GM19397 (cell line): Measurements from ENCODE around the gene APOBEC3F.
"Not testable (repeated sequence)": the region's sequence is repeated elsewhere in the genome, so short reads cannot be mapped to it uniquely, and the experiment has no call there.

ENCODE experiments used
- ATAC-seq: cut with Tn5 transposase; IDR thresholded peaks from one replicate; pipeline ENCODE4 v1.9.1; 2021; ENCODE audit warnings: mild to moderate bottlenecking, moderate library complexity; ENCODE audit not compliant: unreplicated experiment

APOBEC3F gene

DNA sequence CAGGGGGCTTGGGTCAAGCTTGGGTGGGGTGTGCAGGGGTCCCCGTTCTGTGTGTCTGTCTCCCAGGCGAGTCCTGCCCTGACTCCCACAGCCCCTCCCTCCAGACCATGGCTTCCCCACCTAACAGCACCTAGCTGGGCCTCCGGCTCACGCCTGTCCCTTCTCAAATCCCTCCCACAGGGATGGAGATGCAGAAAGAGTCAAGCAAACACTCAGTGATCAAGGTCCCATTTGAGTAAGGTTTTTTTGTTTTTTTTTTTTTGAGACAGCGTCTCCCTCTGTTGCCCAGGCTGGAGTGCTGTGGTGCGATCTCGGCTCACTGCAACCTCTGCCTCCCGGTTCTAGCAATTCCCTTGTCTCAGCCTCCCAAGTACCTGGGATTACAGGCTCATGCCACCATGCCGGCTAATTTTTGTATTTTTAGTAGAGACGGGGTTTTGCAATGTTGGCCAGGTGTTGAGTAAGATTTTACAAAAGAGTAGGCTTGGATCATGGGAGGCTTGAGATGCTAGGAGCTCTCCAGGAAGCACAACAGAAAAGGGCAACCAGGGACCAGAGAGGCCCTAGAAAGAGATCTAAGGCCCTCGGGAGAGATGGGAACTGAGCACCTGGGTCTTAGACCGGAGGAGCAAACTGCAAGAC lies 14.0 kb upstream of the APOBEC3F start:
- ATAC-seq, result no peak

DNA sequence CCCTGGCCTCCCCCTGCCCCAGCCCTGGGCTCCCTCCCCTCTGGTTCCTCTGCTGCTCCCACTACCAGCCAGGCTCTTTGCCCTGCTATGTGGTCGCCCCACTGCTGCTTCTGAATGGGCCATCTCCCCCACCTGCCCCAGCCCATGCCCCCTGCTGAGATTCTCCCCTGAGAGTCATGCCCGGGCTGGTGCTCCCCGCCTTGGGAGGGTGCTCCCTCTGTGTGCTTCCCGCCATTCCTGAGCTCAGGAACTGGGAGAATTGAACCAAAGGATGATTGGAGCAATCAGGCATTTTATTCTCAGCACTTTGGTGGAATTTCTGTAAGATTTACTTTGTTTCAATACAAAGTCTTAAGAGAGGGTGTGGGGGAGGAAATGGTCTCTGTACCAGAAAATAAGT lies 12.9 kb upstream of the APOBEC3F start:
- ATAC-seq, result no peak

DNA sequence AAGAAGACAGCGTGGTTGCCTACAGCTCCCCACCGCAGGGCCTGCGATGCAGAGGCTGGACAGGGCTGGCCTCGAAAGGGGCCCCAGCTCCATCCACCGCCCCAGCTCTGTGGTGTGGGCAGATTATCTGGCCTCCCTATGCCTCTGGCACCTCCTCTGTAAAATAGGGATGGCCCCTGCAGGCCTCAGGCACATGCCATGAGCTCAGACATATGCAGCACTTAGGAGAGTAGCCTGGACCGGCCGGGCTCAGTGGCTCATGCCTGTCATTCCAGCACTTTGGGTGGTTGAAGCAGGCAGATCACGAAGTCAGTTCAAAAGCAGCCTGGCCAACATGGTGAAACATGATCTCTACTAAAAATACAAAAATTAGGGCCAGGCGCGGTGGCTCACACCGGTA lies 12.4 kb upstream of the APOBEC3F start:
- ATAC-seq, result no peak

DNA sequence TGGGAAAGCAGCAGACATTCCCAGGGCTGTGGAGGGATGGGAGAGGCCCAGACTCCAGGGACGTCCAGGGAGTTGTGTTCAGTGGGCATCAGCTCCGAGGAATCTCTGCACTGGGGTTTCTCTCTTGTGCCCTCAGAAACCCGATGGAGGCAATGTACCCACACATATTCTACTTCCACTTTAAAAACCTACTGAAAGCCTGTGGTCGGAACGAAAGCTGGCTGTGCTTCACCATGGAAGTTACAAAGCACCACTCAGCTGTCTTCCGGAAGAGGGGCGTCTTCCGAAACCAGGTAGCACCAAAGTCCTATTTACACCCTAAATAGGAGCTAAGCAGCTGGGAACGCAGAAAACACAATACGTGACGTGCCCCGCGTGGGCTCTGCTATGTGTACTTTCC lies 11.4 kb upstream of the APOBEC3F start:
- no peak for ATAC-seq

DNA sequence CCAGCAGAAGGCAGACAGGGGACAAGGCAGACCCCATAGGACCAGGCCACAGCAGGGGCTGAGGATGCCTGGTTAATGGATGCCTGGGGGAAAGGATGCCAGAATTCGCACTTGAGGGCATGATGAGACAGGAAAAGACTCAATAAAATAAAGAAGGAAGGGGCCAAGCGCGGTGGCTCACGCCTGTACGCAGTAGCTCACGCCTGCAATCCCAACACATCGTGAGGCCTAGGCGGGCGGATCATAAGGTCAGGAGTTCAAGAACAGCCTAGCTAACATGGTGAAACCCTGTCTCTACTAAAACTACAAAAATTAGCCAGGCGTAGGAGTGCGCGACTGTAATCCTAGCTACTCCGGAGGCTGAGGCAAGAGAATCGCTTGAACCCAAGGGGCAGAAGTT lies 10.0 kb upstream of the APOBEC3F start:
- ATAC-seq, result no peak

DNA sequence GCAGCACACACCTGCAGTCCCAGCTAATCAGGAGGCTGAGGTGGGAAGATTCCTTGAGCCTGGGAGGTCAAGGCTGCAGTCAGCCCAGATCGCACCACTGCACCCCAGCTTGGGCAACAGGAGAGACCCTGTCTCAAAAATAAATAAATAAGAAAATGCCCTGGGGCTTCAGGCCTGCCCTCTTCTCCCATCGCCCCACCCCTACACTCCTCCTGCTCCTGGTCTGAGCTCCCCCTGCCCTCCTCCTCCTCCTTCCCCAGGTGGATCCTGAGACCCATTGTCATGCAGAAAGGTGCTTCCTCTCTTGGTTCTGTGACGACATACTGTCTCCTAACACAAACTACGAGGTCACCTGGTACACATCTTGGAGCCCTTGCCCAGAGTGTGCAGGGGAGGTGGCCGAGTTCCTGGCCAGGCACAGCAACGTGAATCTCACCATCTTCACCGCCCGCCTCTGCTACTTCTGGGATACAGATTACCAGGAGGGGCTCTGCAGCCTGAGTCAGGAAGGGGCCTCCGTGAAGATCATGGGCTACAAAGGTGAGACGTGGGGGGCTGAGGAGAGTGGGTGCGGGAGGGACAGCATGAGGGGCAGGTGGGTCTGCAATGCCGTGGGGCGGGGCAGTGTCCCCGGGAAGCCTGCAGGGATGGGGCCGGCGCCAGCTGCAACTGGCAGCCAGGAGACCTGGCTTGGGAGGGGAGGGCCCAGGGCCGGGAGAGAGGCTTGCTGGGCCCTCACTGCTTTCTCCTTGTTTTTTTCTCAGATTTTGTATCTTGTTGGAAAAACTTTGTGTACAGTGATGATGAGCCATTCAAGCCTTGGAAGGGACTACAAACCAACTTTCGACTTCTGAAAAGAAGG lies 9.0 kb upstream of the APOBEC3F start:
- ATAC-seq, result not testable (repeated sequence)

DNA sequence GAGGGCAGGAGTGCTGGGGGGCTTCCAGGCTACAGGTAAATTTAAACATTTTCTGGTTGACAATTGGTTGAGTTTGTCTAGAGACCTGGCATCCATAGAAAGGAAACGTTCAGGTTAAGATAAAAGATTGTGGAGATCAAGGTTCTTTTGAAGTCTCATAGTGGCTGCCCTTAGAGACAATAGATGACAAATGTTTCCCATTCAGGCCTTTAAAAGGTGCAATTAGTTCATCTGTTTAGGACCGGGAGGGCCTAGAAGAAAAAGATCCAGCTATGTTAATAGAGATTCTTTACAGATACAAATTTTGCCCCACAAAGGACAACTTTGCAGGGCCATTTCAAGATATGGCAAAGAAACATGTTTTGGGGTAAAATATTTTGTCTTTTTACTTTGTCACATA lies 3.6 kb upstream of the APOBEC3F start:
- not testable (repeated sequence) for ATAC-seq

DNA sequence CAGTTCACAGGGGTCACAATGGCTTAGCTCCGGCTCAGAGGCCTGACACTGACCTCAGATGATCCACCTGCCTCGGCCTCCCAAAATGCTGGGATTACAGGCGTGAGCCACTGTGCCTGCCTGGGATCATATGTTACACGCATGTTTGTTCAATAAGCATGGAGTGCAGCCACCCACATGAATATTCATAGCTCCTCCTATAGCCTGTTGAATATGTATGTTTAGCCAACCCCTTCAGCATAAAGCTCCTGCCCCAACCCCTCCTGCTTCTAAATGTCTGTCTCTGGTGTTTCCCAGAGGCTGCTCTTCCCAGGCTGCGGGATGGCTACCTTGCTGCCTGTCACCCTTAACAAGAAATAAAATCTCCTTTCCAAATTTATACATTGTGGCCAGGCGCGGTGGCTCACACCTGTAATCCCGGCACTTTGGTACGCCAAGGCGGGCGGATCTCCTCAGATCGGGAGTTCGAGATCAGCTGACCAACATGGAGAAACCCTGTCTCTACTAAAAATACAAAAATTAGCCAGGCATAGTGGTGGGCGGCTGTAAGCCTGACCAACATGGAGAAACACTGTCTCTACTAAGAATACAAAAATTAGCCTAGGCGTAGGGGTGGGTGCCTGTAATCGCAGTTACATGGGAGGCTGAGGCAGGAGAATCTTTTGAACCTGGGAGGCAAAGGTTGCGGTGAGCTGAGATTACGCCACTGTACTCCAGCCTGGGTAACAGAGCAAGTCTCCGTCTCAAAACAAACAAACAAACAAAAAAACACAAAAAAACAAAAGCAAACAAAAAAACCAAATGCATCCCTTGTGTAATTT lies 1.1 kb upstream of the APOBEC3F start:
- ATAC-seq, result no peak

DNA sequence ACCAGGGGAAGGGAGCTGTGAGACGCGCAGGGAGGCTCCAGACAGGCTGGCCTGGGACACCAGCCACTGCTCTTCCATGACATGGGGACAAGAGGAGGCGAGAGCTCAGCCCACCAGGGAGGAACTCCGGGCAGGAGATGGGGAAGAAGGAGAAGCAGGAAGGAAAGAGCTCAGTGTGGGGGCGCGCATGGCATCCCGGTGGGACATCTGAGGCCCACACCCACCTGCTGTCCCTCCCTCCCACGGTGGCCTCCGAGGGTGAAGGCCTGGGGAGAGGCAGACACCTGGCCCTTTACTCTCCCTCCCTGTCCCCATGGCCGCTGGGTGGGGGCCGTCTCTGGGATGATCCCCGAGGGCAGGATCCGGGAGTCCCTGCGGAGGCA lies 518 bp upstream of the APOBEC3F start:
- ATAC-seq, result not testable (repeated sequence)

DNA sequence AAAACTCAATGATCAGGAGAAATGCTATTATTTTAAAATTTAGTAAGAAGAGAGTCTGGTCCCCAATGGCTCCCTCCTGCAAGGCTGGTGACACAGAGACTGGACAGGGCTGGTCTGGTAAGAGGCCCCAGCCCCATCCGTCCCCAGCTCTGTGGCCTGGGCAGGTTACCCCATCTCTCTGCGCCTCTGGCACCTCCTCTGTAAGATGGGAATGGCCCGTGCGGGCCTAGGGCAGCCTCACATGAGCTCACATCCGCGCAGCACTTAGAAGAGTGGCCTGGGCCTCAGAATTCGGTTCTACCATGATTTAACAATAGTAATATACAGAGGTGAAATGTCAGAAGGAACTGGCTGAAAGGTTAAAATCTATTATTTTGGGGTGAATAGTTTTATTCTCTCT lies 1.2 kb downstream of the APOBEC3F start:
- no peak for ATAC-seq

DNA sequence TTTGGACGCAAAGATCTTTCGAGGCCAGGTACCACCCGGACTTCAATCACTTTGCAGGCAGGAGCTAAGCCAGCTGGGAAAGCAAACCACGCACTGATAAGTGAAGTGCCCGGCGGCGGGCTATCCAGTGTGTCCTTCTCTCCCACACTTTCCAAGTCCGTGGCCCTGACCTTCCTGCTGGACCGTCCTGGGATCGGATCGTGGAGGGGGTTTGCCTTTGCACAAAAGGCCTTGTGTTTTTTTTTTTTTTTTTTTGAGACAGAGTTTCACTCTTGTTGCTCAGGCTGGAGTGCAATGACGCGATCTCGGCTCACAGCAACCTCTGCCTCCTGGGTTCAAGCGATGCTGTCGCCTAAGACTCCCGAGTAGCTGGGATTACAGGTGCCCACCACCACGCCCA lies 2.4 kb downstream of the APOBEC3F start:
- not testable (repeated sequence) for ATAC-seq

DNA sequence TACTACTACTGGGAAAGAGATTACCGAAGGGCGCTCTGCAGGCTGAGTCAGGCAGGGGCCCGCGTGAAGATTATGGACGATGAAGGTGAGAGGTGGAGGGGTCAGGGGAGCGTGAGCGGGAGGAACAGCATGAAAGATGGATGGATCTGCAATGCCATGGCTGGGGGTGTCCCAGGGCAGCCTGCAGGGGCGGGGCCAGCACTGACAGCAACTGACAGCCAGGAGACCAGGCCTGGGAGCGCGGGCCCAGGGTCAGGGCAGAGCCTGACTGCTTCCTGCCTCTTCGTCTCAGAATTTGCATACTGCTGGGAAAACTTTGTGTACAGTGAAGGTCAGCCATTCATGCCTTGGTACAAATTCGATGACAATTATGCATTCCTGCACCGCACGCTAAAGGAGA lies 4.5 kb downstream of the APOBEC3F start:
- ATAC-seq, result not testable (repeated sequence)

DNA sequence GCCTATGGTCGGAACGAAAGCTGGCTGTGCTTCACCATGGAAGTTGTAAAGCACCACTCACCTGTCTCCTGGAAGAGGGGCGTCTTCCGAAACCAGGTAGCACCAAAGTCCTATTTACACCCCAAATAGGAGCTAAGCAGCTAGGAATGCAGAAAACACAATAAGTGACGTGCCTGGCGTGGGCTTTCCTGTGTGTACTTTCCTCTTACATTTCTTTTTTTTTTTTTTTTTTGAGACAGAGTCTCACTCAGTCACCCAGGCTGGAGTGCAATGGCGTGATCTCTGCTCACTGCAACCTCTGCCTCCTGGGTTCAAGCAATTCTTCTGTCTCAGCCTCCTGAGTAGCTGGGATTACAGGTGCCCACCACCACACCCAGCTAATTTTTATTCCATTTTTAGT lies 8.8 kb downstream of the APOBEC3F start:
- not testable (repeated sequence) for ATAC-seq

DNA sequence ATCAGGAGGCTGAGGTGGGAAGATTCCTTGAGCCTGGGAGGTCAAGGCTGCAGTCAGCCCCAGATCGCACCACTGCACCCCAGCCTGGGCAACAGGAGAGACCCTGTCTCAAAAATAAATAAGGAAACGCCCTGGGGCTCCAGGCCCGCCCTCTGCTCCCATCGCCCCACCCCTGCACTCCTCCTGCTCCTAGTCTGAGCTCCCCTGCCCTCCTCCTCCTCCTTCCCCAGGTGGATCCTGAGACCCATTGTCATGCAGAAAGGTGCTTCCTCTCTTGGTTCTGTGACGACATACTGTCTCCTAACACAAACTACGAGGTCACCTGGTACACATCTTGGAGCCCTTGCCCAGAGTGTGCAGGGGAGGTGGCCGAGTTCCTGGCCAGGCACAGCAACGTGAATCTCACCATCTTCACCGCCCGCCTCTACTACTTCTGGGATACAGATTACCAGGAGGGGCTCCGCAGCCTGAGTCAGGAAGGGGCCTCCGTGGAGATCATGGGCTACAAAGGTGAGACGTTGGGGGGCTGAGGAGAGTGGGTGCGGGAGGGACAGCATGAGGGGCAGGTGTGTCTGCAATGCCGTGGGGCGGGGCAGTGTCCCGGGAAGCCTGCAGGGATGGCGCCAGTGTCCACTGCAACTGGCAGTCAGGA lies 11.3 kb downstream of the APOBEC3F start:
- ATAC-seq, result not testable (repeated sequence)

DNA sequence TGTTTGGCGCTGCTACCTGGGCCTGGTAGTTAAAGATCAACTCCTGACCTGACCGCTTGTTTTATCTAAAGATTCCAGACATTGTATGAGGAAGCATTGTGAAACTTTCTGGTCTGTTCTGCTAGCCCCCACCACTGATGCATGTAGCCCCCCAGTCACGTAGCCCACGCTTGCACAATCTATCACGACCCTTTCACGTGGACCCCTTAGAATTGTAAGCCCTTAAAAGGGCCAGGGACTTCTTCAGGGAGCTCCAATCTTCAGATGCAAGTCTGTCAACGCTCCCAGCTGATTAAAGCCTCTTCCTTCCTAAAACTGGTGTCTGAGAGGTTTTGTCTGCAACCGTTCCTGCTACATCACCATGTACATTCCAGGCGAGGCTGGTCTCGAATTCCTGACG lies 15.0 kb downstream of the APOBEC3F start:
- ATAC-seq, result no peak

DNA sequence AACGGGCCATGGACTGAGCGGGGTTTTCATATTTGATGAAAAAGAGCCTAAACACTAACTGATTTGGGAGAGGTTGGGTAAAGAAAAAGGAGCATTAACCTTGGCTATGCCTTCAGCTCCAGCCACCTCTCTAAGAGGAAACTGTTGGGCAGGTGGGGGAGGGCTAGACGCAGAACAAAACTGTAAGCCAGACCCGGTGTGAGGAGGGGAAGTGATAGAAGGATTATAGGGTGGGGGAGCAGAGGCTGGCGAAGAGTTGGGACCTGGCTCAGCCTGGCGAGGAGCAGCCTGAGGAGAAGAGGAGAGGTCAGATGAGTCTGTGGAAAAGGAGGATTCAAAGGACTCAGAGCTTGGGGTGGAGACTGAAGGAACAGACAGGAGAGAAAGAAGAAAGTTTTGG lies 20.6 kb downstream of the APOBEC3F start:
- ATAC-seq, result not testable (repeated sequence)

DNA sequence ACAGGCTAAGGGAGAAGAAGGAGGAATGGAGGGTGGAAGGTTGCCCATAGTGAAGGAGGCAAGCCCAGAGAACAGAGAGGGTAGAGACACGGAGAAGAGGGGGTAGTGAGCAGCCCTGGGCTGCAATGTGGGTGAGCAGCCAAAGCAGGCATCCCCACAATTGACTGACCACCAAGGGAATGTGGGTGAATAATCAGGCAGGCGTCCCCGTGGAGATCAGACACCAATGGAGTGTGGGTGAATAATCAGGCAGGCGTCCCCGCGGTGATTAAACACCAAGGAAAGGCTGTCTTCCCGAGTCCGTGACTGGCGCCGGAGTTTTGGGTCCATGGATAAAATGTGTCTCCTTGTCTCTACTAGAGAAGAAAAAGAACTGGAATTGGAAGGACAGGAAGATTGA lies 21.3 kb downstream of the APOBEC3F start:
- not testable (repeated sequence) for ATAC-seq

DNA sequence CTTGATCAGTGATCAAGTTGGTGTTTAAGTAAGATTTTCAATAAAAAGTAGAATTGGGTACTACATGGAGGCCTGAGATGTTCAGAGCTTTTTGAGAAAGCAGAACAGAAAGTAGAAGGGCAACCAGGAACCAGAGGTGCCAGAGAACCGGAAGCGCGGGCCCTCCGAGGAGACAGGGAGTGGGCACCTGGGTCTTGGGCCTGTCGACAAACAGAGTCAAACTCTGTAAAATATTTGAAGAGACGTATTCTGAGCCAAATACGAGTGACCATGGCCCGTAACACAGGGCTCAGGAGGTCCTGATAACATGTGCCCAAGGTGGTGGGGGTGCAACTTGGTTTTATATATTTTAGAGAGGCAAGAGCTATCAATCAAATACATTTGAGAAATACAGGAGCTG lies 23.2 kb downstream of the APOBEC3F start:
- ATAC-seq, result not testable (repeated sequence)

DNA sequence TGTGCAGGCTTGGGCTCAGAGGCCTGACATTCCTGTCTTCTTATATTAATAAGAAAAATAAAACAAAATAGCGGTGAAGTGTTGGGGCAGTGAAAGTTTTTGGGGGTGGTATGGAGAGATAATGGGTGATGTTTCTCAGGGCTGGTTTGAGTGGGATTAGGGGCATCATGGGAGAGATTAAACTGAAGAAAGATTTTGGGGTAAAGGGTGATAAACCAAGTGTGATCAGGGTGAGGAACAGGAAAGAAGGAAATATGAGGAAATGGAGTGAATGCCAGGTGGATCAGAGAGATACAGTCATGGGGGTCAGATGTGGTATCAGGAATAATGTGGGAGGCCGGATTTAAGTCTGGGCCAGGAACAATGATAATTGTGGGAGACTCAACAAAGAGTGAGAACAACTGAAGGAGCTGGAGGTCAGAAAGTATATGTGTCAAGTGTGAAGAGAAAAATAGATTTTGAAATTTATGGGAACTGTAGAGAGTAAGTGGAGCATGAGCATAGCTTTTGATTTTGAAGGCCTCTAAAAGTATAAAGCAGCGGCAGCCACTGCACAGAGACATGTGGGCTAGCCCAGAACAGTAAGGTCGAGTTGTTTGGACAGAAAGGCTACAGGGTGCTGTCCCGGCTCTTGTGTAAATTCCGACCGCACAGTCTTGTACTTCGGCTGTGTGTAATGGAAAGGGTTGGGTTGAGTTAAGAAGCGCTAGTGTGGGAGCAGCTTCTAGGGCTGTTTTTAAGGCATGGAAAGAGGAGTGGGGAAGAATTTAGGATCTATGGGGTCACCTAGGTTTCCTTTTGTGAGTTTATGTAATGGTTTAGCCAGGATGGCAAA lies 26.0 kb downstream of the APOBEC3F start:
- ATAC-seq, result not testable (repeated sequence)
